GM19397 (cell line): Measurements from ENCODE around the gene FYB1.

Source experiments
- ATAC-seq: cut with Tn5 transposase; IDR thresholded peaks from one replicate; pipeline ENCODE4 v1.9.1; 2021; ENCODE audit warnings: mild to moderate bottlenecking, moderate library complexity; ENCODE audit not compliant: unreplicated experiment

FYB1 gene

GRCh38 chr5:39058178-39058921 lies 161.0 kb downstream of the FYB1 start:
- ATAC-seq, result peak; percentile 76

- ATAC-seq, result no peak
Measured at GRCh38 chr5:39057734-39058133, 161.6 kb downstream of the FYB1 start.

GRCh38 chr5:39055768-39056398 lies 163.5 kb downstream of the FYB1 start:
- no peak for ATAC-seq
